Neural cell (in vitro differentiated cells): ENCODE measurements around the gene C1RL.

Experiments
- CTCF ChIP-seq: fragments of 450-650 bp; IDR thresholded peaks from 2 replicates; pipeline ENCODE4 v1.5.1; 2014; ENCODE audit warnings: antibody characterized with exemption, mild to moderate bottlenecking, moderate library complexity; ENCODE audit not compliant: poor library complexity, severe bottlenecking
- RAD21 ChIP-seq: fragments of 450-650 bp; conservative IDR thresholded peaks from 2 replicates; pipeline ENCODE4 v1.6.1; 2014; ENCODE audit warnings: antibody characterized with exemption, mild to moderate bottlenecking, moderate library complexity
- SMC3 ChIP-seq: fragments of 450-650 bp; conservative IDR thresholded peaks from 2 replicates; pipeline ENCODE4 v1.6.1; 2014; ENCODE audit warnings: antibody characterized with exemption, mild to moderate bottlenecking, moderate library complexity; ENCODE audit not compliant: poor library complexity

- TF ChIP-seq SMC3: no peak
- no peak for TF ChIP-seq RAD21
- no peak for TF ChIP-seq CTCF
Observed at GRCh38 chr12:7137908-7138307, 28.9 kb upstream of the C1RL start.
